ENCODE measurements around the gene CYP3A5.
"Not testable (repeated sequence)": the region's sequence is repeated elsewhere in the genome, so short reads cannot be mapped to it uniquely, and the experiment has no call there.

CYP3A5 gene

GRCh38 chr7:99637414-99637813 is 42.4 kb downstream of the CYP3A5 start:
- not testable (repeated sequence) for DNase-seq

- DNase-seq, result no peak
Observed at GRCh38 chr7:99631295-99632109, 48.3 kb downstream of the CYP3A5 start.

- no peak for DNase-seq
Observed at GRCh38 chr7:99629643-99630042, 50.2 kb downstream of the CYP3A5 start.

DNA sequence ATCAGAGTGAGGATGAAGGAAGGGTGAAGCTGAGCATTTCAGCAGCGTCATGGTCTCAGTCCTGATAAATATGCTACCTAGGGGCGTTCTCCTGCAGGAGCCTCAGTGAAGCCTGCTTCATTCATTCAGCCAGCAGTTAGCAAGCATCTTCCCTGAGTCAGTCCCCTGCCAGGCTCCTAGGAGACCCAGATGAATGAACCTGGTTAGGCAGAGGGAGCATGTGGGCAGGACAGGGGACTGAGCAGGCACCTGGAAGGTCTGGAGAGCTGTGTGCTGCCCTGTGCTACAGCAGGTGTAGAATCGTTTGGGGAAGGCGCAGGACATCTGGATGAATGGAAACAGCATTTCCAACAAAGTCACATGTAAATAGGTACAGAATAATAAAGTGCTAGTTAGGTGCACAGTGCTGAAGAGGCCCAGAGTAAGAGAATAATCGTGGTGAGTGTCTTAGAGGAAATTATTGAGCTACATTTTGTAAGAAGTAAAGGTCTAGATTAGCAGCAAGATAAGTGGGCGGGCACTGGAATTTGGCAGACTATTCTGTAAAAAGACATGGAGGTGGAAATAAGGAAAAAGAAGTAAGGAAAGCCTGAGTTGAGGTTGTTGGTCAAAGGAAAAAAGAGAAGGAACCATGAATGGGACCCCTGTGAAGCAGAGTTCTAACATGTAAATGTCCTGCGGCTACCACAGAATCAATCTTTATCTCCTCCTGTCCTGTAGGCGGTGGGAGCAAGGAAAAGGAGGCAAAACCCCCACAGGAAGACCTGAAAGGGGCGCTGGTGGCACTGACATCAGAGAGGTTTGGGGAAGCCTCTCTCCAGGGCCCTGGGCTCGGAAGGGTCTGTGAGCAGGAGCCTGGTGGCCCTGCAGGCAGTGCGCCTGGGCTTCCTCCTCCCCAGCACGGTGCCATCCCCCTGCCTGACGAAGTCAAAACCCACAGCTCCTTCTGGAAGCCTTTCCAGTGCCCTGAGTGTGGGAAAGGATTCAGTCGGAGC is 51.0 kb downstream of the CYP3A5 start:
- DNase-seq, result no peak

GRCh38 chr7:99627513-99627912 is 52.3 kb downstream of the CYP3A5 start:
- DNase-seq, result no peak

- no peak for DNase-seq
Observed at GRCh38 chr7:99626661-99627060, 53.1 kb downstream of the CYP3A5 start.

GRCh38 chr7:99625961-99626360 is 53.8 kb downstream of the CYP3A5 start:
- no peak for DNase-seq

DNA sequence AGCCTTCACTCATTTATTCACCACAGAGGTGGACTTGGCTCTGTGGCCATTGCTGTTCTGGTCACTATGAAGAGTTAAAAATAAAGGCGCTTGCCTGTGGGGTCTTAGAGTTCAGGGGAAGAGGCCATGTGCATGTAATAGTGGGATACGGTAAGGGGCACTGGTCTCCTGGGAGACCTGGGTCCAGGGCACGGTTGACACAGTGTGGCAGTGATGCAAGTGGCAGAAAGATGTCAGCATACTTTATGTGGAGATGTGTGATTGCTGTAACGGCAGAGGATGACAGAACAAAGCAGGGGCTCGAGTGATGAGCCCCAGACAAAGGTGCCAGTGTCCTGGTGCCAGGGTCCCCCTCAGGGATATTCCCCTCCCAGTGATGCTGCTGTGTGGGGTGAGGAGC is 54.5 kb downstream of the CYP3A5 start:
- DNase-seq, result no peak

- DNase-seq, result no peak
Observed at GRCh38 chr7:99624484-99624883, 55.3 kb downstream of the CYP3A5 start.

- DNase-seq, result no peak
Observed at GRCh38 chr7:99623702-99624447, 55.9 kb downstream of the CYP3A5 start.

GRCh38 chr7:99623091-99623693 is 56.6 kb downstream of the CYP3A5 start:
- no peak for DNase-seq

- DNase-seq, result no peak
Observed at GRCh38 chr7:99622596-99622995, 57.2 kb downstream of the CYP3A5 start.

DNA sequence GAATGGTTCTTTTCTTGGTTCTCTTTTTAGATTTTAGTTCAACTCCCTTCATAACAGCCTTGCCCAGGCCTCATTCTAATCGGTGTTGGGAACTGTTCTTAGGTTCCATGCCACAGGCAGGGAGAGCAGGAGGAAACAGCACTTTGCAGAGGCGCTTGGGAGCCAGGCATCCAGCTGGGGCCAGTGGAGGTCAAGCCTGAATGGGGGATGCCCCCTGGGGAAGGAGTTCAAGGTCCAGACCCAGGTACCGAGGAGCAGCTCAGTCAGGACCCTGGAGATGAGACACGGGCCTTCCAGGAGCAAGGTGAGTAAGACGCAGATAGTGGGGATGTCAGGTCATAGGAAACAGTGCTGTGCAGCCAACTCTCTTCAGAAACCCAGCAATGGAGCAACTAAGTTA is 58.5 kb downstream of the CYP3A5 start:
- no peak for DNase-seq

DNA sequence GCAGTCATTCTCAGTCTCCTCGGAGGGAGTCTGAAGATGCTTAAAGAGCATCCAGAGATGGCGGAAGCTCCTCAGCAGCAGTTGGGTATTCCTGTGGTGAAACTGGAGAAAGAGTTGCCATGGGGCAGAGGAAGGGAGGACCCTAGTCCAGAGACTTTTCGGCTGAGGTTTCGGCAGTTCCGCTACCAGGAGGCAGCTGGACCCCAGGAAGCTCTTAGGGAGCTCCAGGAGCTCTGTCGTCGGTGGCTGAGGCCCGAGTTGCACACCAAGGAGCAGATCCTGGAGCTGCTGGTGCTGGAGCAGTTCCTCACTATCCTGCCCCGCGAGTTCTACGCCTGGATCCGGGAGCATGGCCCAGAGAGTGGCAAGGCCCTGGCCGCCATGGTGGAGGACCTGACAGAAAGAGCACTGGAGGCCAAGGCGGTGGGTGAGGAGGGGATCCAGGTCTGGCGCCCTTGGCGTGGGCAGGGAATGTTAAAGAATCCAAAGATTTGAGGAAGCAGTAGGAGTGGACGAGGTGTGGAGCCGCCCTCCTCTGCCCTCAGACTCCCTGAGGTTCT is 60.1 kb downstream of the CYP3A5 start:
- DNase-seq, result no peak

- DNase-seq, result no peak
Observed at GRCh38 chr7:99618726-99619125, 61.1 kb downstream of the CYP3A5 start.

DNA sequence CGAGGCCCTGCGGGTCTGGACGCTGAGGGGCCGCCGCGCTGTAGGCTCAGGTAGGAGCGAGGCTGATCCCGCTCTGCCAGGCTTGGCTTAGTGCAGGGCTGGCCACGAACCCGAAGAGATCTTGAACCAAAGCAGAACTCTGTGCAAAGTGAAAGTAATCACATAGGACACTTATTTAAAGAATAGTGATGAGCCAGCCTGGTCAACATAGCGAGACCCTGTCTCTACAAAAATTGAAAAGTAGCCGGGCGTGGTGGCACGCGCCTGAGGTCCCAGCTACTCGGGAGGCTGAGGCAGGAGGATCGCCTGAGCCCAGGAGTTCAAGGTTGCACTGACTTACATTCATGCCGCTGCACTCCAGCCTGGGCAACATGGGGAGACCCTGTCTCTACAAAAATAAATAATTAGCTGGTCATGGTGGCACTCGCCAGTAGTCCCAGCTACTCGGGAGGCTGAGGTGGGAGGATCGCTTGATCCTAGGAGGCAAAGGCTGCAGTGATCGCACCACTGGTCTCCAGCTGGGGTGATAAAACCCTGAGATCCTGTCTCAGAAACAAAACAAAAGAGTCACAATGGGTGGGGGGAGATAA is 62.5 kb downstream of the CYP3A5 start:
- no peak for DNase-seq

DNA sequence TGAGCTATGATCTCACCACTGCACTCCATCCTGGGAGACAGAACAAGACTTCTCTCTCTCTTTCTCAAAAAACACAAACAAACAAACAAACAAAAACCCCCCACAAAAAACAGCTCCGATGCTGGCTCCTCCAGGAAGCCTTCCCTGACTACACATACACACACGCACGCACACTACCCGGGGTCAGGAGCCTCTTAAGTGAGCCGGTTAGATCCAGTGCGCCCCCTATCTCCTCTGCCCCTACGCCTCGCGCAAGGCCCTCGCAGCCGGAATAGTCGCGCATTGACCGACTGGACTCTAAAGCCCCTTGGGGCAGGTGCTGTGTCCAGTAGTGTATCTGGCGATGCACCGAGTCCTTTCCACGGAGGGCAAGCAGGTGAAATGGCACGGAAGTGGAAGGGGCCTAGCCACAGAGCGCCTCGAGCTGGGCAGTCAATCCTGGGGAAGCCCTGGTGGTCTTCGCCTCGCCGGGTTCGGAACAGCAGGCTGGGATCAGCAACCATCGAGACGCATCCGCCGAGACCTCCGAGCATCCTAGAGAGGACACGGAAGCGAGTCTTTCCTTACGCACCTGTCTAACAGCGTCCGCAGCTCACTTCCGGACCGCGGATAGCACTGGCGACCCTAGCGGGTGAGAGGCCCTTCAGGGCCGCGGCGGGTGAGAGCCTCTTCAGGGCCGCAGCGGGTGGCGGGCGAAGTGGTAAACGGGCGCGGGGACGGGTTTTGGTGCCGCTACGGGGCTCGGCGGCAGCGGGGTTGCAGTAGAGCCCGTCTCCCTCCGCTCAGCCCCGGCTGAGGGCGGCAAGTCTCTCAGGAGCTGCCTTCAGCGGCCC is 63.2 kb downstream of the CYP3A5 start, which contains the start of gene ZSCAN25:
TSS of gene ZSCAN25 (plus strand) at position 588 of the 833 bp plus-strand sequence. CDS start 2,661 bp downstream, outside the sequence.
- peak; percentile 84 for DNase-seq

- DNase-seq, result no peak
Observed at GRCh38 chr7:99615989-99616358, 63.8 kb downstream of the CYP3A5 start.

- DNase-seq, result no peak
Observed at GRCh38 chr7:99614495-99614894, 65.3 kb downstream of the CYP3A5 start.

GRCh38 chr7:99607548-99607947 is 72.2 kb downstream of the CYP3A5 start:
- DNase-seq, result no peak

GRCh38 chr7:99606531-99606930 is 73.3 kb downstream of the CYP3A5 start:
- DNase-seq, result no peak

All from GDM1 (cell line).